GM12892 (cell line): ENCODE results near the gene PLEKHH2.

Experiments
- POLR2A ChIP-seq: IDR thresholded peaks from 2 replicates; pipeline ENCODE4 v1.6.1; 2011; ENCODE audit warnings: low read depth, low read length, control low read depth
- POLR2AphosphoS5 ChIP-seq: IDR thresholded peaks from 2 replicates; pipeline ENCODE4 v1.6.1; 2011; ENCODE audit warnings: low read depth, low read length, control low read depth

DNA sequence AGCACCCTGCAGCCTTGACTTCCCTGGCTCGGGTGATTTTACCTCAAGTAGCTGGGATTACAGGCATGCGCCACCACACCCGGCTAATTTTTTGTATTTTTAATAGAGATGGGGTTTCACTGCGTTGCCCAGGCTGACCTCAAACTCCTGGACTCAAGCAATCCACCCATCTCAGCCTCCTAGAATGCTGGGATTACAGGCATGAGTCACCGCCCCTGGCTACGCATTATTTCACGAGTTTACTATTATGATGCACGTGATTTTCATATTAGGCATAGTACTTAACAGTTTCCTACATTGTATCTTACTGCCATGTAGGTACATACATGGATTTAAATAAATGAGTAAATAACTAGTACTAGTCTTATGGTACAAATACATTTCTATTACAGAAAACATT lies 141.2 kb downstream of the PLEKHH2 start:
- no peak for TF ChIP-seq POLR2A
- TF ChIP-seq POLR2AphosphoS5 = no peak
